Neural cell (in vitro differentiated cells): Measurements from ENCODE around the gene SPHK2.

ENCODE experiments used
- CTCF ChIP-seq: fragments of 450-650 bp; IDR thresholded peaks from 2 replicates; pipeline ENCODE4 v1.5.1; 2014; ENCODE audit warnings: antibody characterized with exemption, mild to moderate bottlenecking, moderate library complexity; ENCODE audit not compliant: poor library complexity, severe bottlenecking
- EP300 ChIP-seq: fragments of 450-650 bp; conservative IDR thresholded peaks from 2 replicates; pipeline ENCODE4 v1.6.1; 2014; ENCODE audit warnings: antibody characterized with exemption, mild to moderate bottlenecking, moderate library complexity; ENCODE audit not compliant: poor library complexity, severe bottlenecking
- EZH2 ChIP-seq: fragments of 200-600, 300-800 bp; shearing (Covaris generic), sonication (generic); IDR thresholded peaks from 2 replicates; pipeline ENCODE4 v1.6.1; 2014; ENCODE audit warnings: antibody characterized with exemption, low read length, borderline replicate concordance, mild to moderate bottlenecking; ENCODE audit not compliant: insufficient read depth, poor library complexity, severe bottlenecking
- MXI1 ChIP-seq: fragments of 450-650 bp; conservative IDR thresholded peaks from 2 replicates; pipeline ENCODE4 v1.6.1; 2014; ENCODE audit warnings: antibody characterized with exemption, mild to moderate bottlenecking; ENCODE audit not compliant: poor library complexity, severe bottlenecking
- POLR2AphosphoS5 ChIP-seq: IDR thresholded peaks from 2 replicates; pipeline ENCODE4 v1.6.1; 2012
- RAD21 ChIP-seq: fragments of 450-650 bp; conservative IDR thresholded peaks from 2 replicates; pipeline ENCODE4 v1.6.1; 2014; ENCODE audit warnings: antibody characterized with exemption, mild to moderate bottlenecking, moderate library complexity
- REST ChIP-seq: IDR thresholded peaks from 2 replicates; pipeline ENCODE4 v1.6.1; 2012; ENCODE audit warnings: borderline replicate concordance
- SMC3 ChIP-seq: fragments of 450-650 bp; conservative IDR thresholded peaks from 2 replicates; pipeline ENCODE4 v1.6.1; 2014; ENCODE audit warnings: antibody characterized with exemption, mild to moderate bottlenecking, moderate library complexity; ENCODE audit not compliant: poor library complexity
- TAF1 ChIP-seq: IDR thresholded peaks from 2 replicates; pipeline ENCODE4 v1.6.1; 2012; ENCODE audit warnings: low read depth

- TF ChIP-seq TAF1 (no peak), CTCF (no peak), RAD21 (no peak), POLR2AphosphoS5 (no peak), EZH2 (no peak), MXI1 (no peak), EP300 (no peak), REST (no peak), SMC3 (no peak)
Observed at GRCh38 chr19:48672994-48673393, 53.7 kb downstream of the SPHK2 start, which contains the start of gene NTN5.
